Suppressor macrophage (primary cell): ENCODE measurements around the gene FRMD4A.

Source experiments
- DNase-seq, 4 experiments: peaks; one replicate each; pipeline ENCODE4 v3.0.0-alpha.2; 2020 to 2022

Gene FRMD4A

GRCh38 chr10:13712837-13713581, 617.7 kb downstream of the FRMD4A start:
- peak; percentile 94 to 99 (median 96) for DNase-seq

GRCh38 chr10:13712476-13712836, 618.3 kb downstream of the FRMD4A start:
- peak in 2 of 4 experiments; percentile 61 to 65 for DNase-seq

GRCh38 chr10:13711291-13711690, 619.4 kb downstream of the FRMD4A start:
- no peak for DNase-seq

- DNase-seq: no peak
Measured at GRCh38 chr10:13709931-13710650, 620.6 kb downstream of the FRMD4A start.

- no peak for DNase-seq
Measured at GRCh38 chr10:13708256-13708990, 622.3 kb downstream of the FRMD4A start.

DNA sequence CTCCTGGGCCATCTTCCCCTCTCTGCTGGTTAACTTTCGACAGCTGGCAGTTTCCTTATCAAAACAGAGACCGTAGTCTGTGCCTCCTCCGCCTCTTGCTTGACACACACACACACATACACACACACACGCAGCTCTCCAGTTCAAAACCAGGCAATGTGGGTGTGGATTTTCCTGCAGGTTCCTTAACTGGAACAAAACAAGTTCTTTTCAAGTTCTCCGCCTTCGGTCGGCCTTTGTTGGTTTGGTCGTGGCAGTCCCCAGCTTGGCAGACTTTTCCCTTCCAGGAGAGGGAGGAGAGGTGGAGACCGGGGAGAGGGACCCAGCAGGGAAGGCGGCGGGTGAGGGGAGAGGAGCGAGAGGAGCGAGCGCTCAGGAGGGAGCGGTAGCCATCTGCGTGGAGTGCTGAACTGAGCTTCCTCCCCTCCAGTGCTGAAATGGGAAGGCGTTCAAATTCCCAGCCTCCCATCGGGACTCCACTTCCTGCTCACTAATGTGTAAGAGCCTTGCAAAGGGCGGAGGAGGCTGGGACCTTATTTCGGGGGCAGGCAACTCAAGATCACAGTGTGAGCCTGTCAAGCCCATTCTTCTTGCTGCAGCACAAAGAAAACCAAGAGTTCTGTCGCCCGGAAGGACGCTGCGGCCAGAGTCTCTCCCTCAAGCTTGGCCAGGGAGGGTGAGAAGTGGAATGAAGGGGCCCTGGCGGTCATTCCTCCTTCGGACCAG, 623.4 kb downstream of the FRMD4A start:
- peak; percentile 62 to 83 (median 76) for DNase-seq

DNA sequence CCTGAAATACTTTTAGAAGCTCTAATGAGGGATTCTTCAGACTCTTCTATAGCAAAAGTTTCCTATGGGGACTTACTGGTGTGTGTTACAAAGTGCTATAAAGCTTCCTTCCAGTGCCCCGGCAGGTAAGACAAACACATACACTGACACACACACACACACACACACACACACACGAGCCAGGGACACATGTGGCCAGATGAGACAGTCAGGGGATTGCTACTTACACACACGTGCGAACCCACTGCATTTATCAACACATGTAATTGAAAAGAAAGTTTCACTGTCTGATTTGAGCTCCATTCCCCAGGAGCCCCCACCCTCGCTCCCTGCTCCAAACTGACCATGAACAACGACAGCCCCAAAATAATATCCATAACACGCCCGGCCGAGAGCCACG, 624.1 kb downstream of the FRMD4A start:
- DNase-seq: no peak

DNA sequence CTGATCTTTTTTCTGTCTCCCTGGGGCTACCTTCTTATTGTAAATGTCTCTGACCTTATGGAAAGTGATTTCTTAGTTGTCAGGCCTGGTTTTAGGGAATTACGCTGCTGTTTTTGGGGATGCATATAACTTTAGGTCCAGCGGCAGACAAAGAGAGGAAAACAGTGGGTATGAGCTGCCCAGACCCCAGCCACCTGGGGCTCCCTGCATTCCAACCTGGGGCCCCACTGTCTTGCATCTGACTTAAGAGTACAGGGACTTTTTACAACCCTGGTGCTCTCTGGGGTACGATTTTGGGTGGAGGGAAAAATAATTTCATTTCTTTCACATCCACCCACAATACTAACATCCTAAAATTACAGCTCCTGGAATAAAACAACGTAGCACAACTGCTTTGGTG, 624.5 kb downstream of the FRMD4A start:
- DNase-seq: no peak

- peak in 1 of 4 experiments; percentile 21 for DNase-seq
Measured at GRCh38 chr10:13705526-13706174, 625.1 kb downstream of the FRMD4A start.

DNA sequence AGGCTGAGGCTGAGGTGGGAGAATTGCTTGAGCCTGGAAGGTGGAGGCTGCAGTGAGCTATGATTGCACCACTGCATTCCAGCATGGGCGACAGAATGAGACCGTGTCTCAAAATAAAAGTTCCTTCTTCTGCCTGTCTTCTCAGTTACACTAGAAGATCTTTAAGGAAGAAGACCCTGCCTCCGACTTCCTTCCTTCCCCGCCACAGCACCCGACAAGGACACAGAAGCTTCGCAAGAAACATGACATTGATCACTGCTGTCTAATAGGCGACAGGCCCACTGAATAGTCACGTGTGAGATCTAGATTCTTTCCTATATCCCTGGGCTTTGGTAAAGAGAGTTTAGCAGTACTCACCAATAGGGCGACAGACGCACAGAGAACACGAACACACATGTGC, 625.8 kb downstream of the FRMD4A start:
- DNase-seq: peak; percentile 43 to 71 (median 70)

DNA sequence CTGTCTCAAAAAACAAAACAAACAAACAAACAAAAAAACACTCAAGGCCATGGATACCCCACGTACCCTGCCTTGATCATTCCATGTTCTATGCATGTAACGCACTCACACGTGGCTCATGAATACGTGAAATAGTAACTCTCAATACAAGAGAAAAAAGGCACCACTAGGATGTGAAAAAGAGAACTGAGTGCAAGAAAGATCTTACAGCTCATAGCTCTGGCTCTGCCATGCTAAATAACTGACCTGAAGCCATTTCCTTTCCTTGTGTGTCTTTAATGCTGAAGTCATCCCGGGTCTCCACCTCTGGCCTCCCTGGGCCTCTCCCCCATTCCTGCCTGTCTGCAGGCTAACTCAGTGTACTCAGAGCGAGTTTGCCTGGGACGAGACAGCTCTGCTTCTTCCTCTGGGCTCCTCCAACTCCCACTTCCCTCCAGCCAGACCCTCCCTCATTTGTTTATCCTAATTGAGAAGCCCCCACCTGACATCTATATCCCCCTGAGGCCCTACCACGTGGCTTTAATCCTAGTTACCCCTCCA, 626.7 kb downstream of the FRMD4A start:
- peak in 2 of 4 experiments; percentile 16 to 28 for DNase-seq

GRCh38 chr10:13703101-13703818, 627.5 kb downstream of the FRMD4A start:
- DNase-seq: no peak

DNA sequence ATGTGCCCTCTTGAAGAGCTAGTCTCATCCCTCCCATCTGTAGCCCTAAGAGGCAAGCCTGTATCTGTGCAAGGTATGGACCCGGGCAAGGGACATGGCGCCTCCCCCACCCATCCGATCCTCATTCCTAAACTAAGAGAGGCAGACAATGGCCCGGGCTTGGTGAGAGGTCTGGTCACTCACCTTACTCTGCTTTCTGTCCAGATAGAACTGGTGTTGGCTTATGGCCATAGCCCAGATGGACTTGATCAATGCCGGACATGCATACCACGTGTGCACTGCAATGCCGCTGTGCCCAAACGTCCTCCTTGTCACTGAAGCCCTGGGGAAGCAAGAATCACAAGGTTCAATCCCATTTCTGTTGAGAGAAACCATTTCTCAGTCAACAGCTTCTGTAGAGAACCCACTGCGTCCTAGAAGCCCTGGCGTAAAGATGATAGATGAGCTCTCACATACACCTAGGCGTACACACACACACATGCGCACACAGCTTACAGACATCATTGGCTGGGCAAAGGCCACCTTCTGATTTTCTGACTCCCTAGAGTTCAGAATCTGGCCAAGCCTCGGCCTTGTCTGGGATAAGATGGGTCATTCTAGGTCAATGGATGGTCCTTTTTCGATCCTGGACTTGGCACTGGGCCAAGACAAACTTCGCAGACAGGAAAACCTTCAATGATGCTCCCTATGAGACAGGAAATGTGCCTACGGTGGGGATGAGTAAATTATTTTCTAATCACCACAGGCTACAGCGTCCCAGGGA, 629.4 kb downstream of the FRMD4A start:
- DNase-seq: no peak

GRCh38 chr10:13700473-13701144, 630.1 kb downstream of the FRMD4A start:
- peak; percentile 43 to 69 (median 60) for DNase-seq

- DNase-seq: no peak
Measured at GRCh38 chr10:13699216-13699615, 631.5 kb downstream of the FRMD4A start.

DNA sequence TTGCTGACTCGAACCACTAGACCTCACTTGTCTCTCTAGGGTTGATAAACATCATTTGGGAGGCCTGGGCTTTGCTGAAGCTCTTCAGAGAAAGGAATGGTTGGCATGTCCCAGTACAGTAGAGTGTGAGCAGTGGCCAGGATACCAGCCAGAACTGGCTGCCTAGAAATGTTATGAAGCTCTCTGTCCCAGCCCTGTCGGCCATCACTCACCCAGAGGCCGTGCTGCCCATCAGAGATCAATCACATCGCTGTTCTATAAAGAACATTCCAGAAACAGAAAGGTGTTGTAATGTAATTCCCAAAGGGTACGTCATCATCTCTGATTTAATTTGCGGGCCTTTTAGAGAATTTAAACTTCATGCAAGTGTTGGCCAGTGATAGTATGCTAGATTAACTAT, 632.5 kb downstream of the FRMD4A start:
- DNase-seq: no peak

DNA sequence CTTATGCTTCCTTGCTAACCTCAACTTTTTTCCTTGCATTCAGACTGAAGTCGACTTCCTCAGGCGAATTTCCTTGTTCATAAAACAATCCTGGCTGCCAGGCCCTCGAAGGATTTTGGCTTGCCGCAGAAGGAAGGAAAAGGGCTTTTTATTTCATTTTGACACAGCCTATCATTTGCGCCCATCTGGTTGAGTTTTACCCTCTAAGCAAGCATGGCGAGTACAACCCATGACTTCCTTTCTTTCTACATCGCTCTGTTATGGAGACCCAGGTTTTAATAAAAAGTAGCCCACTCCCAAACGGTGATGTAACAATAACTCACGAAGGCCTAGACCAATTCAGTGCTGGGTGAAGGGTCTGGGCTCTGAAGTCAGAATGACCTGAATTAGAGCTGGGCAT, 634.7 kb downstream of the FRMD4A start:
- no peak for DNase-seq

DNA sequence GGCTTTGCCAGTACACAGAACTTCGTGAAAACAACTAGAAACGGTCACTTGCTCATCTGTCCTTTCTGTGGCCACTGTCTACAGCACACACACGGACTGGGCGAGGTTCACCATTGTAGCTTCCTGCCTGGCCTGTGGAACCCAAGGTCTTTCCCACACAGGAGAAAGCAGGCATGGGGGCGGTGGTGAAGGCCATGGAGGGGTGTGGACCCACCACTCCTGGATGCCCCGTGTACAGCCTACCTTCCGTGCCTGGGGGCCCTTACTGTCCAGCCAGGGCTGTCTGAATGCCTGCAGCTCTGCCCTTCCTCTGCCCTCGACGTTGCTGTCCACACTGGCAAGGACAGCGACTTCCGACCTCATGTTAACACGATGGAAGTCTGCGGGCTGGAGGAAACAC, 635.1 kb downstream of the FRMD4A start:
- no peak for DNase-seq

GRCh38 chr10:13693783-13694700, 636.7 kb downstream of the FRMD4A start:
- no peak for DNase-seq
